Neural progenitor cell (in vitro differentiated cells): Measurements from ENCODE around the gene CERS2. TPM values are rescaled to one million over a fixed set of nuclear protein-coding genes. Genes with fewer than 3 reads are reported as not detected.

Source experiments
- DNase-seq: peaks from one replicate; pipeline ENCODE4 v3.0.0-alpha.2; 2016; ENCODE audit warnings: low spot score
- H2AFZ ChIP-seq: fragments of 200-600 bp; sonication (generic); replicated peaks from 2 replicates; pipeline ENCODE4 v1.6.1; 2016; ENCODE audit warnings: antibody characterized with exemption
- H3F3A ChIP-seq: fragments of 200-600 bp; sonication (generic); 2 replicates; pipeline ENCODE4 v1.6.1; 2016; ENCODE audit warnings: antibody characterized with exemption, low read depth
- H3K27ac ChIP-seq: fragments of 200-600 bp; sonication (generic); 2 replicates; pipeline ENCODE4 v1.5.1; 2016; ENCODE audit warnings: mild to moderate bottlenecking
- H3K27me3 ChIP-seq: fragments of 200-600 bp; sonication (generic); 2 replicates; pipeline ENCODE4 v1.6.1; 2016; ENCODE audit warnings: mild to moderate bottlenecking, moderate library complexity
- H3K36me3 ChIP-seq: fragments of 200-600 bp; sonication (generic); 2 replicates; pipeline ENCODE4 v1.5.1; 2016
- H3K4me1 ChIP-seq: fragments of 200-600 bp; sonication (generic); 2 replicates; pipeline ENCODE4 v1.6.1; 2016; ENCODE audit warnings: mixed run types
- H3K4me2 ChIP-seq: fragments of 200-600 bp; sonication (generic); 2 replicates; pipeline ENCODE4 v1.6.1; 2016
- H3K4me3 ChIP-seq: fragments of 200-600 bp; sonication (generic); 2 replicates; pipeline ENCODE4 v1.5.1; 2016
- H3K79me2 ChIP-seq: fragments of 200-600 bp; sonication (generic); 2 replicates; pipeline ENCODE4 v1.6.1; 2016; ENCODE audit warnings: low read depth
- H3K9ac ChIP-seq: fragments of 200-600 bp; sonication (generic); 2 replicates; pipeline ENCODE4 v1.6.1; 2016
- H3K9me3 ChIP-seq: fragments of 200-600 bp; sonication (generic); 2 replicates; pipeline ENCODE4 v1.5.1; 2016; ENCODE audit warnings: low read depth
- H4K20me1 ChIP-seq: fragments of 200-600 bp; sonication (generic); 2 replicates; pipeline ENCODE4 v1.6.1; 2016; ENCODE audit warnings: low read depth
- H3K27ac Mint-ChIP-seq: 3 replicates; pipeline ENCODE4 v1.8.0; 2021; ENCODE audit warnings: mixed read lengths
- H3K27me3 Mint-ChIP-seq: 2 replicates; pipeline ENCODE4 v1.8.0; 2022; ENCODE audit warnings: low read depth, mild to moderate bottlenecking, inconsistent platforms, moderate library complexity, mixed read lengths; ENCODE audit not compliant: insufficient read depth
- H3K36me3 Mint-ChIP-seq: 3 replicates; pipeline ENCODE4 v1.8.0; 2021; ENCODE audit warnings: mixed read lengths
- H3K4me1 Mint-ChIP-seq: 3 replicates; pipeline ENCODE4 v1.8.0; 2021; ENCODE audit warnings: mixed read lengths
- H3K4me3 Mint-ChIP-seq: 3 replicates; pipeline ENCODE4 v1.8.0; 2021; ENCODE audit warnings: mild to moderate bottlenecking, moderate library complexity, mixed read lengths
- H3K9me3 Mint-ChIP-seq: 3 replicates; pipeline ENCODE4 v1.8.0; 2020; ENCODE audit warnings: mixed read lengths
- EZH2 ChIP-seq: fragments of 200-600 bp; sonication (generic); IDR thresholded peaks from 2 replicates; pipeline ENCODE4 v1.6.1; 2017; ENCODE audit warnings: antibody characterized with exemption, mild to moderate bottlenecking, moderate library complexity
- EZH2phosphoT487 ChIP-seq: fragments of 200-600 bp; sonication (generic); IDR thresholded peaks from 2 replicates; pipeline ENCODE4 v1.6.1; 2017; ENCODE audit warnings: antibody characterized with exemption
- total RNA-seq: library from RNA; depleted of rRNA; stranded (reverse); fragments of >200 nt; gene quantifications from 2 replicates; pipeline ENCODE4 v1.2.3, GENCODE V29; 2015; ENCODE audit warnings: low replicate concordance
- TF ChIP-seq, protein P1 (sequence below): fragments of 200-600 bp; sonication (generic); IDR thresholded peaks from 2 replicates; pipeline ENCODE4 v1.5.1; 2017; ENCODE audit warnings: antibody characterized with exemption, mild to moderate bottlenecking

The CERS2 gene
- total RNA-seq, 1 donor from 2014 or later = 104 TPM

DNA sequence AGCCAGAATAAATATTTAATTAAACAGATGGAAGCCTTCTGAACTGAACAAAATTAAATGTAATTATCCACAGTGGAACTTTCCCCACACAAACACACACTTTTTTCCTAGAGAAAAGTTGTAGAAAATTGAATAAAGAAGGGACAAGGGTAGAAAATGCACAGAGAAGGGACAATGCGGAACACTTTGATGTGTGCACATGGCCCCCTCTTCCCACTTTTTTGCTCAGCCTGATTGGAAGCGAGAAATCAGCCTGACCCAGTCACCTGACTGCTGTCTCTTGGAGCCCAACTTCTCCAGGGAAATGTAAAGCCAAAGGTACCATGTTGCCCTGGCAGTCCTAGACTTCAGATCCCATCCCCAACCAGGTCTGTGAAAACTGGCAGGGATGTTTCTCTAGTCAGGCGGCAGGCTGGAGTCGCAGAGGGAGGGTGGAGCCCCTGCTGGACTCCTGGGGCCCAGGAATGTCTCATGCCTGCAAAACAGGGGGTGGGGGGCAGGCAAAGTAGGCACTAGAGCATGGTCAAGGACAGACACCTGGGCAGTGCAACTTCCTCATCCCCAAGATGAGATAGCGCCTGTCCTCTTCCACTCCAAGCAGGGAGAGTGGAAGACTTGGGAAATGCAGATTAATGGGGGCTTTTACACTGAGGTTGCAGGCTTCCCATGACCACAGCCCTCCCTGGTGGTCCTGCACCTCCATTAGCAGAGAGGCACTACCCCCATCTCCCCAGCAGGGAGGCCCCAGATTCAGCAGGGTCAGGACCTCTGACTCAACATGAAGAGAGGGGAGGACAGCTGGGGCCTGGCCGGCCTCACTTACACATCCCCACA, 2.8 kb downstream of the CERS2 start:
- Histone ChIP-seq H3K79me2 (peaks cover 75% of the 10 kb centered on the region), H2AFZ (no peak overlapping the region), H3F3A (peaks cover 37% of the 10 kb centered on the region), H3K4me1 (peaks cover 34% of the 10 kb centered on the region), H3K27me3 (peaks cover 11% of the 10 kb centered on the region), H3K27ac (peak overlapping the region; percentile 35), H3K4me2 (peak overlapping the region; percentile 97), H3K36me3 (no peaks in the 10 kb centered on the region), H3K9ac (peak overlapping the region; percentile 30), H4K20me1 (peaks cover 61% of the 10 kb centered on the region), H3K9me3 (no peaks in the 10 kb centered on the region), H3K4me3 (peak overlapping the region; percentile 95)
- H3K27ac Mint-ChIP-seq = peak overlapping the region; percentile 87
- TF ChIP-seq, protein P1, sequence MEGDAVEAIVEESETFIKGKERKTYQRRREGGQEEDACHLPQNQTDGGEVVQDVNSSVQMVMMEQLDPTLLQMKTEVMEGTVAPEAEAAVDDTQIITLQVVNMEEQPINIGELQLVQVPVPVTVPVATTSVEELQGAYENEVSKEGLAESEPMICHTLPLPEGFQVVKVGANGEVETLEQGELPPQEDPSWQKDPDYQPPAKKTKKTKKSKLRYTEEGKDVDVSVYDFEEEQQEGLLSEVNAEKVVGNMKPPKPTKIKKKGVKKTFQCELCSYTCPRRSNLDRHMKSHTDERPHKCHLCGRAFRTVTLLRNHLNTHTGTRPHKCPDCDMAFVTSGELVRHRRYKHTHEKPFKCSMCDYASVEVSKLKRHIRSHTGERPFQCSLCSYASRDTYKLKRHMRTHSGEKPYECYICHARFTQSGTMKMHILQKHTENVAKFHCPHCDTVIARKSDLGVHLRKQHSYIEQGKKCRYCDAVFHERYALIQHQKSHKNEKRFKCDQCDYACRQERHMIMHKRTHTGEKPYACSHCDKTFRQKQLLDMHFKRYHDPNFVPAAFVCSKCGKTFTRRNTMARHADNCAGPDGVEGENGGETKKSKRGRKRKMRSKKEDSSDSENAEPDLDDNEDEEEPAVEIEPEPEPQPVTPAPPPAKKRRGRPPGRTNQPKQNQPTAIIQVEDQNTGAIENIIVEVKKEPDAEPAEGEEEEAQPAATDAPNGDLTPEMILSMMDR = no peak
- no peak for TF ChIP-seq EZH2phosphoT487
- TF ChIP-seq EZH2 = no peak
- peak overlapping the region; percentile 90 for H3K4me3 Mint-ChIP-seq
- no peaks in the 10 kb centered on the region for H3K9me3 Mint-ChIP-seq
- peaks cover 41% of the 10 kb centered on the region for H3K4me1 Mint-ChIP-seq
- peak; percentile 58 for DNase-seq
- H3K27me3 Mint-ChIP-seq = peaks cover 5% of the 10 kb centered on the region
- H3K36me3 Mint-ChIP-seq = peaks cover 21% of the 10 kb centered on the region

DNA sequence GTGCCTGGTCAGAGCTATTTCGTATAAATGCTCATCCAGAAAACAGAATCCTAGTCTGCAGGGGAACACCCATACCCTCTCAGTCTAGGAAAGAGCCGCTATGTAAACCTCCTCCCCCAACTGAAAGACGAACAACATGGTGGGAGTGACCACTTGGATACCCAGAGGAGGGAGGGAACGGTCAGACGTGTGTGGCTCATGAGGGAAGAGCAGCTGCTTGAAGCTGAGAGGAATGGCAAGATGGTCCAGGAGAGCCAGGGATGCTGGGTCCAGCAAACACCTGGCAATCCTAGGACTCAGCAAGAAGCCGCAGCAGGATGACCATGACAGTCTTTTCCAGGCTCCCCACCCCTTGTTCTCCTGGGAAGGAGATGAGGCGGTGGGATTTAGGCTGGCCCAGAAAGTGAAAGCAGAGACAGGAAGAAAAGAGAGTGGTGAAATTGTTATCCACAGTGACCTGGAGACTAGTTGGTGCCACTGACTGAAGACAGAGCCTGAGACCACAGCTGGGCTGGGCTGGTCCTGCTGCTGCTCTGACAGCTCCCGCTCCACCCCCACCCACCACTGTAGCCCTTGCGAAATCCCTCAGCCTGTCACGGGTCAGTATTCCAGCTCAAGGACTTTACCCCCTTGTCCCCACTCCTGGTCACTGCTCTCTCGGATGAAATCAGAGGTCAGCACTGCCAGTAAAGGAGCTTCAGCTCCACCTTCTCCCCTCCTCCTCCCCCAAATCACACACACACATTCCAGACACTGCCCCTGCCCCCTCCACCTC, 3.6 kb downstream of the CERS2 start:
- Mint-ChIP-seq H3K9me3 (no peaks in the 10 kb centered on the region), H3K27ac (peak overlapping the region; percentile 87), H3K27me3 (peaks cover 5% of the 10 kb centered on the region), H3K4me3 (peak overlapping the region; percentile 90), H3K4me1 (peaks cover 38% of the 10 kb centered on the region), H3K36me3 (peaks cover 28% of the 10 kb centered on the region)
- H3K4me1 ChIP-seq = peaks cover 33% of the 10 kb centered on the region
- peaks cover 75% of the 10 kb centered on the region for H3K79me2 ChIP-seq
- peak overlapping the region; percentile 95 for H3K4me3 ChIP-seq
- H2AFZ ChIP-seq = no peak overlapping the region
- H3K4me2 ChIP-seq = peak overlapping the region; percentile 97
- TF ChIP-seq EZH2 (no peak), EZH2phosphoT487 (no peak)
- TF ChIP-seq, protein P1 = no peak
- H3K27me3 ChIP-seq = peaks cover 8% of the 10 kb centered on the region
- peak overlapping the region; percentile 35 for H3K27ac ChIP-seq
- no peak overlapping the region for H3K9ac ChIP-seq
- H3K36me3 ChIP-seq = no peaks in the 10 kb centered on the region
- no peaks in the 10 kb centered on the region for H3K9me3 ChIP-seq
- peak; percentile 60 for DNase-seq
- peaks cover 67% of the 10 kb centered on the region for H4K20me1 ChIP-seq
- H3F3A ChIP-seq = peaks cover 33% of the 10 kb centered on the region

DNA sequence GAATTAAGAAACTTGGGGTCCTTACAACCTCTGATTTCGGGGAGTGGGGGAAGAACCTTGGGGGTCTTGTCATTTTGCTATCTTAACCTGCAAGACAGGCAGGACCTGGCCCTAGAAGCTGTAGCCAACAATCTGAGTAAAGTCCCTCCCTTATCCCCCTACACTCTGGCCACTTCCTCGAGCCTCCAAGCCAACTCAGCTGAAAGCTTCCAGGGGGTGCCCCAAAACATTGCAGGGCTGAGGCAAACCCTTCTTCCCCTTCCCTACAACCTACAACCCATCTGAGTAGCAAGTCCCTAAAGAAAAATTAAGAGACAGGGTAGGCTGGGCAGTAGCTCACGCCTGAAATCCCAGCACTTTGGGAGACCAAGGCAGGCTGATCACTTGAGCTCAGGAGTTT, 5.0 kb downstream of the CERS2 start:
- Histone ChIP-seq H3K27ac (no peak overlapping the region), H3K79me2 (peaks cover 64% of the 10 kb centered on the region), H3K27me3 (no peaks in the 10 kb centered on the region), H3K36me3 (no peaks in the 10 kb centered on the region), H3K9me3 (no peaks in the 10 kb centered on the region), H3K4me2 (no peak overlapping the region), H3K9ac (no peak overlapping the region), H3K4me3 (no peak overlapping the region), H3F3A (peaks cover 36% of the 10 kb centered on the region), H3K4me1 (peaks cover 33% of the 10 kb centered on the region), H2AFZ (no peak overlapping the region), H4K20me1 (peaks cover 70% of the 10 kb centered on the region)
- Mint-ChIP-seq H3K36me3 (peaks cover 30% of the 10 kb centered on the region), H3K27me3 (peaks cover 2% of the 10 kb centered on the region), H3K4me1 (peaks cover 34% of the 10 kb centered on the region), H3K27ac (no peak overlapping the region), H3K9me3 (no peaks in the 10 kb centered on the region), H3K4me3 (no peak overlapping the region)
- no peak for DNase-seq
- TF ChIP-seq, protein P1 = no peak
- TF ChIP-seq EZH2 (no peak), EZH2phosphoT487 (no peak)
